Karpas-422 (cell line): ENCODE data around the gene TVP23C. TPM values are rescaled to one million over a fixed set of nuclear protein-coding genes. Genes with fewer than 3 reads are reported as not detected.

Experiments used
- DNase-seq: peaks from one replicate; pipeline ENCODE4 v3.0.0-alpha.2; 2015
- H2AFZ ChIP-seq: fragments of 200-600 bp; sonication (generic); 2 replicates; pipeline ENCODE4 v1.6.1; 2014; ENCODE audit warnings: antibody characterized with exemption, low read length, mixed read lengths
- H3K27ac ChIP-seq: fragments of 200-600 bp; sonication (generic); 2 replicates; pipeline ENCODE4 v1.5.1; 2014; ENCODE audit warnings: mild to moderate bottlenecking, low read length, moderate library complexity
- H3K27me3 ChIP-seq: fragments of 200-600 bp; sonication (generic); 2 replicates; pipeline ENCODE4 v1.6.1; 2014; ENCODE audit warnings: low read length, mixed read lengths
- H3K36me3 ChIP-seq: fragments of 200-600 bp; sonication (generic); 2 replicates; pipeline ENCODE4 v1.6.1; 2014; ENCODE audit warnings: low read length, mixed read lengths; ENCODE audit not compliant: insufficient read depth
- H3K4me1 ChIP-seq: fragments of 200-600 bp; sonication (generic); 2 replicates; pipeline ENCODE4 v1.6.1; 2014; ENCODE audit warnings: mild to moderate bottlenecking, low read length, mixed read lengths
- H3K4me2 ChIP-seq: fragments of 200-600 bp; sonication (generic); 2 replicates; pipeline ENCODE4 v1.6.1; 2014; ENCODE audit warnings: low read length, low read depth, mild to moderate bottlenecking; ENCODE audit not compliant: poor library complexity, severe bottlenecking
- H3K4me3 ChIP-seq: fragments of 200-600 bp; sonication (generic); 2 replicates; pipeline ENCODE4 v1.5.1; 2014; ENCODE audit warnings: mild to moderate bottlenecking, antibody characterized with exemption, low read length, mixed read lengths
- H3K79me2 ChIP-seq: fragments of 200-600 bp; sonication (generic); 2 replicates; pipeline ENCODE4 v1.6.1; 2014; ENCODE audit warnings: mild to moderate bottlenecking, low read length, mixed read lengths
- H3K9ac ChIP-seq: fragments of 200-600 bp; sonication (generic); 2 replicates; pipeline ENCODE4 v1.6.0; 2014; ENCODE audit warnings: low read length
- H3K9me2 ChIP-seq: fragments of 200-600 bp; sonication (generic), shearing (Covaris generic); replicated peaks from 2 replicates; pipeline ENCODE4 v1.6.0; 2014; ENCODE audit warnings: mild to moderate bottlenecking, low read length, moderate library complexity; ENCODE audit not compliant: insufficient read depth
- H3K9me3 ChIP-seq: fragments of 300-700, 200-600 bp; sonication (generic); 2 replicates; pipeline ENCODE4 v1.6.1; 2014; ENCODE audit warnings: low read length, mixed read lengths
- H4K20me1 ChIP-seq: fragments of 200-600 bp; sonication (generic); 2 replicates; pipeline ENCODE4 v1.6.1; 2014; ENCODE audit warnings: mild to moderate bottlenecking, antibody characterized with exemption, low read length, low read depth; ENCODE audit not compliant: insufficient read depth
- small RNA-seq: library from RNA; depleted of rRNA; stranded (forward); fragments of <200 nt; gene quantifications from one replicate; pipeline ENCODE3, GENCODE V24; 2014
- total RNA-seq: library from RNA; depleted of rRNA; stranded (reverse); fragments of >200 nt; shearing (Covaris generic); gene quantifications from 2 replicates; pipeline ENCODE4 v1.2.3, GENCODE V29; 2014; ENCODE audit warnings: low replicate concordance; rRNA removed

The TVP23C gene
- total RNA-seq, 1 experiment from 2014 or later: 13.8 TPM

- no peaks in the 10 kb centered on the region for H3K36me3 ChIP-seq
- no peaks in the 10 kb centered on the region for H4K20me1 ChIP-seq
- H3K4me1 ChIP-seq: no peaks in the 10 kb centered on the region
- no peak overlapping the region for H3K27ac ChIP-seq
- no peak for DNase-seq
- no peaks in the 10 kb centered on the region for H3K79me2 ChIP-seq
- H3K27me3 ChIP-seq: no peaks in the 10 kb centered on the region
- no peak overlapping the region for H3K4me3 ChIP-seq
- H2AFZ ChIP-seq: no peak overlapping the region
- no peaks in the 10 kb centered on the region for H3K9me3 ChIP-seq
- H3K4me2 ChIP-seq: no peak overlapping the region
- no peaks in the 10 kb centered on the region for H3K9me2 ChIP-seq
- no peak overlapping the region for H3K9ac ChIP-seq
Measured at GRCh38 chr17:15456972-15457722, 106.1 kb downstream of the TVP23C start.

- no peaks in the 10 kb centered on the region for H3K4me1 ChIP-seq
- no peaks in the 10 kb centered on the region for H3K27me3 ChIP-seq
- H3K9ac ChIP-seq: no peak overlapping the region
- no peaks in the 10 kb centered on the region for H4K20me1 ChIP-seq
- DNase-seq: no peak
- H3K36me3 ChIP-seq: no peaks in the 10 kb centered on the region
- H2AFZ ChIP-seq: no peak overlapping the region
- no peaks in the 10 kb centered on the region for H3K9me2 ChIP-seq
- no peaks in the 10 kb centered on the region for H3K9me3 ChIP-seq
- no peaks in the 10 kb centered on the region for H3K79me2 ChIP-seq
- H3K4me3 ChIP-seq: no peak overlapping the region
- H3K4me2 ChIP-seq: no peak overlapping the region
- no peak overlapping the region for H3K27ac ChIP-seq
Measured at GRCh38 chr17:15456496-15456895, 106.8 kb downstream of the TVP23C start.

- H3K27me3 ChIP-seq: no peaks in the 10 kb centered on the region
- H3K4me1 ChIP-seq: no peaks in the 10 kb centered on the region
- H3K4me3 ChIP-seq: no peak overlapping the region
- H2AFZ ChIP-seq: no peak overlapping the region
- H3K4me2 ChIP-seq: no peak overlapping the region
- no peaks in the 10 kb centered on the region for H3K79me2 ChIP-seq
- H3K36me3 ChIP-seq: no peaks in the 10 kb centered on the region
- no peaks in the 10 kb centered on the region for H3K9me2 ChIP-seq
- DNase-seq: no peak
- H3K9me3 ChIP-seq: no peaks in the 10 kb centered on the region
- H3K9ac ChIP-seq: no peak overlapping the region
- H3K27ac ChIP-seq: no peak overlapping the region
- no peaks in the 10 kb centered on the region for H4K20me1 ChIP-seq
Measured at GRCh38 chr17:15454346-15454745, 108.9 kb downstream of the TVP23C start.

- no peaks in the 10 kb centered on the region for H3K36me3 ChIP-seq
- no peak overlapping the region for H3K9ac ChIP-seq
- H3K27me3 ChIP-seq: no peaks in the 10 kb centered on the region
- no peak overlapping the region for H3K27ac ChIP-seq
- peaks cover 3% of the 10 kb centered on the region; the same call in 1 of the 2 replicates for H3K4me1 ChIP-seq
- no peak for DNase-seq
- no peaks in the 10 kb centered on the region for H4K20me1 ChIP-seq
- no peaks in the 10 kb centered on the region for H3K9me3 ChIP-seq
- no peaks in the 10 kb centered on the region for H3K9me2 ChIP-seq
- no peak overlapping the region for H3K4me3 ChIP-seq
- no peak overlapping the region for H3K4me2 ChIP-seq
- no peaks in the 10 kb centered on the region for H3K79me2 ChIP-seq
- no peak overlapping the region for H2AFZ ChIP-seq
Measured at GRCh38 chr17:15453782-15454181, 109.5 kb downstream of the TVP23C start.

GRCh38 chr17:15453246-15453645 lies 110.0 kb downstream of the TVP23C start:
- DNase-seq: no peak
- no peaks in the 10 kb centered on the region for H3K9me2 ChIP-seq

GRCh38 chr17:15452746-15453145 lies 110.5 kb downstream of the TVP23C start:
- H3K79me2 ChIP-seq: no peaks in the 10 kb centered on the region
- peaks cover 3% of the 10 kb centered on the region; the same call in 1 of the 2 replicates for H3K4me1 ChIP-seq
- no peaks in the 10 kb centered on the region for H3K36me3 ChIP-seq
- DNase-seq: no peak
- no peak overlapping the region for H3K4me3 ChIP-seq
- H4K20me1 ChIP-seq: no peaks in the 10 kb centered on the region
- H3K9me3 ChIP-seq: no peaks in the 10 kb centered on the region
- no peak overlapping the region for H2AFZ ChIP-seq
- no peak overlapping the region for H3K4me2 ChIP-seq
- no peak overlapping the region for H3K27ac ChIP-seq
- no peak overlapping the region for H3K9ac ChIP-seq
- no peaks in the 10 kb centered on the region for H3K27me3 ChIP-seq
- H3K9me2 ChIP-seq: no peaks in the 10 kb centered on the region

More at GRCh38 chr17:15453246-15453645, 110.0 kb downstream of the TVP23C start:
- H3K4me1 ChIP-seq: peaks cover 3% of the 10 kb centered on the region; the same call in 1 of the 2 replicates
- no peak overlapping the region for H2AFZ ChIP-seq
- H3K27me3 ChIP-seq: no peaks in the 10 kb centered on the region
- H3K9ac ChIP-seq: no peak overlapping the region
- no peaks in the 10 kb centered on the region for H3K9me3 ChIP-seq
- no peak overlapping the region for H3K4me3 ChIP-seq
- H3K79me2 ChIP-seq: no peaks in the 10 kb centered on the region
- no peak overlapping the region for H3K4me2 ChIP-seq
- H3K27ac ChIP-seq: no peak overlapping the region
- H4K20me1 ChIP-seq: no peaks in the 10 kb centered on the region
- H3K36me3 ChIP-seq: no peaks in the 10 kb centered on the region

Small RNAs within 50 kb of the gene (small RNA-seq; reads per million reads assigned to genes)
- gene AC005838.1 (not detected), gene RF00090 (not detected)

Other genes with a start within 250 kb of the TVP23C start
- gene TEKT3, start 221.9 kb downstream of the TVP23C start, total RNA-seq: not detected in 2 replicates
- 11.7 and 13.6 TPM in 2 replicates for gene CDRT4, start 95.9 kb downstream of the TVP23C start, total RNA-seq
- gene FBXW10B, start 56.2 kb upstream of the TVP23C start, total RNA-seq: 0.26 TPM in 1 of 2 replicates, not detected in the other
- 10.9 and 13.2 TPM in 2 replicates for gene TRIM16, start 120.8 kb upstream of the TVP23C start, total RNA-seq
- gene ZNF286A, start 136.3 kb upstream of the TVP23C start, total RNA-seq: 50.5 and 51.3 TPM in 2 replicates
- gene TBC1D26, start 168.8 kb upstream of the TVP23C start, total RNA-seq: not detected in 2 replicates